ENCODE results near the gene NOXA1.

Gene NOXA1

GRCh38 chr9:137379761-137380161 lies 43.4 kb upstream of the NOXA1 start:
- no peak for TF ChIP-seq CTCF (IDR thresholded peaks at IDR 0.05; ENCODE audit: low read depth, low read length, missing control alignments)
- no peak overlapping the region for H3K4me3 ChIP-seq (ENCODE audit: low read depth, low read length)
- in situ Hi-C loops (cut with HindIII; ENCODE audit: low sequenced_read_pairs), result no loop called here
- DNase-seq (ENCODE audit: low read depth), result no peak

- TF ChIP-seq CTCF (IDR thresholded peaks at IDR 0.05; ENCODE audit: low read depth, low read length, missing control alignments), result no peak
- in situ Hi-C loops (cut with HindIII; ENCODE audit: low sequenced_read_pairs), result no loop called here
- no peak overlapping the region for H3K4me3 ChIP-seq (ENCODE audit: low read depth, low read length)
- DNase-seq (ENCODE audit: low read depth), result no peak
Observed at GRCh38 chr9:137380171-137380570, 43.0 kb upstream of the NOXA1 start.

- in situ Hi-C loops (cut with HindIII; ENCODE audit: low sequenced_read_pairs), result no loop called here
- TF ChIP-seq CTCF (IDR thresholded peaks at IDR 0.05; ENCODE audit: low read depth, low read length, missing control alignments), result no peak
- DNase-seq (ENCODE audit: low read depth), result no peak
- H3K4me3 ChIP-seq (ENCODE audit: low read depth, low read length), result no peak overlapping the region
Observed at GRCh38 chr9:137380606-137381005, 42.6 kb upstream of the NOXA1 start.

DNA sequence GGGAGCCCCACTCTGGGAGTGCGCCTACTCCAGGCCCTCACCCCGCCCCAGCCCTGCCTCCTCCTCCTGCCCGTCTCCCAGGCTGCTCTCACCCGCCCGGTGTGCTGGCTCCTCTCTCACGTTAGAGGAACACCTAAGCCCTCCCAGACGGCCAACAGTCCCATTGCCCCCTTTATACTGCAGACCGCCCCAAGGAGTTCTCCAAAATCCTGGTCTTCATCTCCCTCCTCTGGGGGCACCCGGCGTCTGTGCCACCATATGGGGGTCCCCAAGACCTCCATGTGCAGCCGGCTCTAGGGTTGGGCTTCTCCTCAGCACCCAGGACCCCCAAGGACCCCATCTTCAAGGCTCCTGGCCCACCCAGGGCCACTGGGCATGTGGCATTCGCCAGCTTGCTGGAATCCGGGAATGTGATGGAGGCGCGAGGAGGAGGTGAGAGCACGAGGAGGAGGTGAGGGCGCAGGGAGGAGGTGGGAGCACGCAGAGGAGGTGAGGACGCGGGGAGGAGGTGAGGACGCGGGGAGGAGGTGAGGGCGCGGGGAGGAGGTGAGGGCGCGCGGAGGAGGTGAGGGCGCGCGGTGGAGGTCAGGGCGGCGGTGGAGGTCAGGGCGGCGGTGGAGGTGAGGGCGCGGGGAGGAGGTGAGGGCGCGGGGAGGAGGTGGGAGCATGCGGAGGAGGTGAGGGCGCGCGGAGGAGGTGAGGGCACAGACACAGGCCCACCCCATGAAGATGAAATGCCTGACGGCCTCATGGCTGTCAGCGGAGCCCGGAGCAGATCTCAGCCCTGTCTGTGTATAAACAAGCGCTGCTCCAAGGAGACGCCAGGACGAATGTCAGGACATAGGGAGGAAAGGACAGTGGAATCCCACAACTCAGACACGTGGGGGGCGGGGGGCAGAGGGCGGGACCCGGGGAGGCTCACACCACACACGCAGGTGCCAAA lies 41.4 kb upstream of the NOXA1 start:
- no peak for DNase-seq (ENCODE audit: low read depth)
- in situ Hi-C loops (cut with HindIII; ENCODE audit: low sequenced_read_pairs), result no loop called here
- TF ChIP-seq CTCF (IDR thresholded peaks at IDR 0.05; ENCODE audit: low read depth, low read length, missing control alignments), result no peak
- no peak overlapping the region for H3K4me3 ChIP-seq (ENCODE audit: low read depth, low read length)

DNA sequence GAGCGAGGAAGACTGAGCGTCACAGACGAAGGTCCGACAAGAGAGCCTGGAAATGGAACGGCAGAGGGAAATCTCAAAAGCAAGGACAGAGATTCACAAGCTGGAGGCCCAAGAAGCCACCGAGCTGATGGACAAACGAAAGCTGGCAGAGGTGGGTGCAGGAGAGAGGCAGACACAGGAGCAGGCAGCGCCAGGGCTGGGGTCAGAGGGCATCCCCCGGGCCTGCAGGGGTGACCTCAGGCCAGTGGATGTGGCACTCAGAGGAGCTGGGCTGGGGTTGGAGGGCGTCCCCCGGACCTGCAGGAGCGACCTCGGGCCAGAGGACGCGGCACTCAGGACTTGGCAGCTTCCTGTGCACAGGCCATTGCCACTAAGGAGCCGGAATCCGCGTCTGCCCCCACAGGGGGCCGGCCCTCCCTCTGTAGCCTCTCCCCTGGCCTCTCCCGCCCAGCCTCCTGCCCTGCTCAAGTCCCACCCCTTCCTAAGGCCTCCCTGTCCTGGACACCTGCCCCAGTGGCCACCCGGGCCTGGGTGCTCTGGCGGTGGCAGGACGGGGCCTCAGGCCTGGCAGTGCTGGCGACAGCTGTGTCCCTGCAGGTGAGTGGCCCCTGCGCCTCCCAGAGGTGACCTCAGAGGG lies 40.6 kb upstream of the NOXA1 start:
- DNase-seq (ENCODE audit: low read depth), result no peak
- TF ChIP-seq CTCF (IDR thresholded peaks at IDR 0.05; ENCODE audit: low read depth, low read length, missing control alignments), result no peak
- H3K4me3 ChIP-seq (ENCODE audit: low read depth, low read length), result no peak overlapping the region
- in situ Hi-C loops (cut with HindIII; ENCODE audit: low sequenced_read_pairs), result no loop called here

DNA sequence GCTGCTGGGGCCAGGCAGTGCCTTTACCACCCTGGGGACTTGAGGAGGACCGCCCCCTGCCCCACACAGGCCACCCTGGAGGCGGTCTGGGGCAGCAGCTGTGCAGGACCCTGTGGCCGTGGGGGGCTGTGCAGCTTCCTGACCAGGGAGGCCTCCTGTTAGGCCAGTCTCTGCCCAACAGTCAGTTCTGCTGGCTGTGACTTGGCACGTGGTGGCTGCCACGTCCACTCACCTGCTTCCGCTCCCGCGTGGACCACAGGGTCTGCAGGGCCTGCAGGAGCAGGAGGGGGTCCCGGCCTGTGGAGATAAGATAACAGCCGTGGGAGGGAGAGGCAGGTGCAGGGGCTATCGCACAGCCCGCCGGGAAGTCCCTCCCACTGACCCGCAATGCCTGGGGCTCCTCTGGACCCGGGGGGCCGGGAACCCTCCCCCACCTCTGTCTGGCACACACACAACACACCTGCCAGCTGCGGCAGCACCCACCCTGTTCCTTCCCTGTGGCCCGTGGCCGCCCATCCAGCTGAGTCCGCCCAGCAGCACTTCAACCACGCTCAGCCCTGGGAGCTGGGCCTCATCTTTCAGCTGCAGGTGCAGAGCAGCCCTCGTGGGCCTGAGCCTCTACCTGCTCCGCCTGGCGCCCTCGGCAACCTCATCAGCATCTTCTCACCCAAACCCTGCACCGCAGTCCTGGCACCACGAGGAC lies 40.0 kb upstream of the NOXA1 start:
- in situ Hi-C loops (cut with HindIII; ENCODE audit: low sequenced_read_pairs), result no loop called here
- DNase-seq (ENCODE audit: low read depth), result no peak
- H3K4me3 ChIP-seq (ENCODE audit: low read depth, low read length), result no peak overlapping the region
- no peak for TF ChIP-seq CTCF (IDR thresholded peaks at IDR 0.05; ENCODE audit: low read depth, low read length, missing control alignments)

Data from astrocyte of the cerebellum (primary cell).